Suprapubic skin (tissue), 4 donors: ENCODE data around the gene CES2. TPM values are rescaled to one million over a fixed set of nuclear protein-coding genes. Genes with fewer than 3 reads are reported as not detected.

Source experiments
- DNase-seq, 2 donors: peaks; one replicate each; pipeline ENCODE4 v3.0.0-alpha.2; 2019; ENCODE audit warnings: low spot score in 2 of 2
- H3K27ac ChIP-seq: fragments of 200-600 bp; sonication (generic); one replicate; pipeline ENCODE4 v1.5.1; 2019
- H3K27me3 ChIP-seq: fragments of 200-600 bp; sonication (generic); one replicate; pipeline ENCODE4 v1.5.1; 2019
- H3K36me3 ChIP-seq: fragments of 200-600 bp; sonication (generic); one replicate; pipeline ENCODE4 v1.5.1; 2019
- H3K4me1 ChIP-seq: fragments of 200-600 bp; sonication (generic); one replicate; pipeline ENCODE4 v1.5.1; 2019
- H3K4me3 ChIP-seq: fragments of 200-600 bp; sonication (generic); one replicate; pipeline ENCODE4 v1.5.1; 2019; ENCODE audit warnings: mild to moderate bottlenecking
- H3K9me3 ChIP-seq: fragments of 200-600 bp; sonication (generic); one replicate; pipeline ENCODE4 v1.5.1; 2019
- EP300 ChIP-seq: sonication (generic); formaldehyde crosslinking; IDR thresholded peaks from one replicate; pipeline ENCODE4 v1.6.1; 2017; ENCODE audit warnings: antibody characterized with exemption
- POLR2A ChIP-seq, 2 donors: fragments of 450-650 bp; IDR thresholded peaks; one replicate each; pipeline ENCODE4 v1.6.1; 2017; ENCODE audit warnings: antibody characterized with exemption in 2 of 2, mild to moderate bottlenecking in 2 of 2, moderate library complexity in 2 of 2
- POLR2AphosphoS5 ChIP-seq, 3 donors: sonication (generic); formaldehyde crosslinking; IDR thresholded peaks; one replicate each; pipeline ENCODE4 v1.6.1; 2017; ENCODE audit warnings: antibody characterized with exemption in 3 of 3
- WGBS: methylation state at CpG from one replicate; pipeline ENCODE4 v1.1.5; 2018; 5-methylcytosine and 5-hydroxymethylcytosine counted together
- total RNA-seq, 4 donors: library from RNA; depleted of rRNA; stranded (reverse); fragments of >200 nt; gene quantifications; one replicate each; pipeline ENCODE4 v1.1.0, GENCODE V29; 2016
- TF ChIP-seq, protein P1 (sequence below), 2 donors: fragments of 200-600 bp in 1 of 2; fragments of 450-650 bp in 1 of 2; sonication (generic) in 1 of 2; IDR thresholded peaks; one replicate each; pipeline ENCODE4 v1.5.1; 2016 to 2019; ENCODE audit warnings: antibody characterized with exemption in 2 of 2, mild to moderate bottlenecking in 1 of 2, moderate library complexity in 1 of 2

Gene CES2
- total RNA-seq, 4 donors from 2014 or later: 33.6 to 56.0 (median 42.3) TPM

DNA sequence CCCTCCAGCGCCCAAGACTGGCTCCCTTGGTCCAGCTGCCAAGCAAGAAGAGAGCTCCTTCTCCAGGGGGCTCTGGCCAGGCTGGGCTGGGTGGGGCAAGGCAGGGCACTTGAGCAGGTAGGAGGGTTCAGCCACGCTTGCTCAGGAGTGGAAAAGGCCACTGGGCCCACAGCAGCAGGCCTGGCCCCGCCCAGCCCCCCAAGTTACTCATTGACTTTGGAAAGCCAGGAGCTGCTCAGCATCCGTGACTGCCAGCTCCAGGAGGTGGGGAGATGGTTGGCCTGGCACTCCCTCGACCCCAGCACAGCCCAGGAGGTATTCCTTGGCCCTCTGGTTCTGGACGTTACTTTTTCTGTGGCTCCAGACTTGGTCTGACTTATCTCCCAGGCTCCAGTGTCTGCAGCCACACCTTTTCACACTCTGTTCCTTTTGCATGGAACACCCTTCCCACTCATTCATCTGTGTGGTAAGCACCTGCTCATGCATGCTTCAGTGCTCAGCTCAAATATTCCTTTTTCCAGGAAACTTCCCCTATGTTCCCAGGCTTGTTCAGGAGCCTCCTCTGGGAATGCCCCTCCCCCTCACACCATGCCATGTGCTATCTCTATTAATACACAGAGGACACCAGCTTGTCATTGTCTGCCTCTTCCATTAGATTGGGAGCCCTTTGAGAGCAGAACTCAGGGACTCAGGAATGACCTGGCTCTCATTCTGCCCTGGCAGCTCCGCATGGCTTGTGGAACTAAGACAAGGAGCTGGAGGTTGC, 16.3 kb upstream of the CES2 start, which contains the start of gene CDH16:
Gene CDH16, minus strand, starts transcription at position 83 of the 766 bp plus-strand sequence. CDS start 820 bp downstream, outside the sequence.
- peaks cover 5% of the 10 kb centered on the region for H3K4me1 ChIP-seq
- no peak for DNase-seq
- no peaks in the 10 kb centered on the region for H3K9me3 ChIP-seq
- H3K27me3 ChIP-seq: peaks cover 20% of the 10 kb centered on the region
- TF ChIP-seq POLR2A (IDR thresholded peaks at IDR 0.05): no peak
- no peak for TF ChIP-seq POLR2AphosphoS5 (IDR thresholded peaks at IDR 0.05)
- no peak for TF ChIP-seq EP300
- TF ChIP-seq, protein P1, sequence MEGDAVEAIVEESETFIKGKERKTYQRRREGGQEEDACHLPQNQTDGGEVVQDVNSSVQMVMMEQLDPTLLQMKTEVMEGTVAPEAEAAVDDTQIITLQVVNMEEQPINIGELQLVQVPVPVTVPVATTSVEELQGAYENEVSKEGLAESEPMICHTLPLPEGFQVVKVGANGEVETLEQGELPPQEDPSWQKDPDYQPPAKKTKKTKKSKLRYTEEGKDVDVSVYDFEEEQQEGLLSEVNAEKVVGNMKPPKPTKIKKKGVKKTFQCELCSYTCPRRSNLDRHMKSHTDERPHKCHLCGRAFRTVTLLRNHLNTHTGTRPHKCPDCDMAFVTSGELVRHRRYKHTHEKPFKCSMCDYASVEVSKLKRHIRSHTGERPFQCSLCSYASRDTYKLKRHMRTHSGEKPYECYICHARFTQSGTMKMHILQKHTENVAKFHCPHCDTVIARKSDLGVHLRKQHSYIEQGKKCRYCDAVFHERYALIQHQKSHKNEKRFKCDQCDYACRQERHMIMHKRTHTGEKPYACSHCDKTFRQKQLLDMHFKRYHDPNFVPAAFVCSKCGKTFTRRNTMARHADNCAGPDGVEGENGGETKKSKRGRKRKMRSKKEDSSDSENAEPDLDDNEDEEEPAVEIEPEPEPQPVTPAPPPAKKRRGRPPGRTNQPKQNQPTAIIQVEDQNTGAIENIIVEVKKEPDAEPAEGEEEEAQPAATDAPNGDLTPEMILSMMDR (IDR thresholded peaks at IDR 0.05): no peak
- no peak within 1 kb of the TSS for H3K4me3 ChIP-seq
- no peak within 1 kb of the TSS for H3K27ac ChIP-seq
- H3K36me3 ChIP-seq: no peaks in the 10 kb centered on the region
- WGBS: 64% methylated on average over 4 of the region's 7 CpGs

- Histone ChIP-seq H3K36me3 (no peaks in the 10 kb centered on the region), H3K4me1 (peaks cover 8% of the 10 kb centered on the region), H3K9me3 (no peaks in the 10 kb centered on the region), H3K27me3 (peaks cover 27% of the 10 kb centered on the region), H3K27ac (no peak overlapping the region), H3K4me3 (no peak overlapping the region)
- TF ChIP-seq POLR2AphosphoS5 (IDR thresholded peaks at IDR 0.05) (no peak), EP300 (no peak), POLR2A (IDR thresholded peaks at IDR 0.05) (no peak)
- TF ChIP-seq, protein P1 (IDR thresholded peaks at IDR 0.05): no peak
- 74% methylated on average over 3 of the region's 5 CpGs for WGBS
- DNase-seq: no peak
Observed at GRCh38 chr16:66919569-66920298, 15.6 kb upstream of the CES2 start.

- Histone ChIP-seq H3K27ac (no peak overlapping the region), H3K36me3 (no peaks in the 10 kb centered on the region), H3K27me3 (peaks cover 32% of the 10 kb centered on the region), H3K9me3 (no peaks in the 10 kb centered on the region), H3K4me1 (peaks cover 13% of the 10 kb centered on the region), H3K4me3 (no peak overlapping the region)
- no peak for DNase-seq
- 38% methylated on average over 2 of the region's 2 CpGs for WGBS
- TF ChIP-seq, protein P1 (IDR thresholded peaks at IDR 0.05): no peak
- no peak for TF ChIP-seq EP300
- TF ChIP-seq POLR2AphosphoS5 (IDR thresholded peaks at IDR 0.05): no peak
- TF ChIP-seq POLR2A (IDR thresholded peaks at IDR 0.05): no peak
Observed at GRCh38 chr16:66920299-66920590, 15.1 kb upstream of the CES2 start.

DNA sequence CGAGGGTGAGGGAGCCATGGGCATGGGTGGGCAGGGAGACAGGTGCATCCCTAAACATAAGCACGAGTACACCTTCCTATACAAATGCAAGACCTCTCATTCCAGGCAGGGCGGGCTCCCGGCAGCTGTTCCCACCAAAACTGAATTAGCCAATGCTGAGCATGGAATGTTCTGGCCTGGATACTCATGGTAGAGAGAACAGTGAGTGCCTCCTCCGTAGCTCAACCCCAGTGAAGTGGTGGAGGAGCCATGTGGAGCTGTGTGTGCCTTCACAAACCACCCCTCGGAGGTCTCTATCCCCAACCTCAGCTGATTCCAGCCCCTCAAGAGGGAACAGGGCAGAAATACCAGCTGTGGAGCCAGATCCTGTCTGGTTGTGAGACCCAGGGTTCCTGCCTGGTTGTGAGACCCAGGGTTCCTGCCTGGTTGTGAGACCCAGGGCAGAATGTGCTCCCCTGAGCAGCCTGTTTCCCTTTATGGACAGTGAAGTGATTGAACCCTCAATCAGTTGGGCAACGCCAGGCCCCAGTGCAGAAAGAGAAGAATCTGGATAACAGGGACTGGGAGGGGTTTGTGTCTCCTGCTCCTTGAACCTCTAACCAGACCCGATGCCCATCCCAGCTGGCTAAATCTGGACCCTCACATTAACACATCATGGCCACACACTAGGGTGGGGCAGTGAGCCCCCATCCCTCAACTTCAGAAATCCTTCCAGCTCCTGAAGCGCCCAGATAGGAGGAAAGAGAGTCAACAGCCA, 14.2 kb upstream of the CES2 start:
- Histone ChIP-seq H3K27me3 (peaks cover 35% of the 10 kb centered on the region), H3K36me3 (no peaks in the 10 kb centered on the region), H3K4me1 (peaks cover 21% of the 10 kb centered on the region), H3K27ac (no peak overlapping the region), H3K9me3 (no peaks in the 10 kb centered on the region), H3K4me3 (no peak overlapping the region)
- DNase-seq: no peak
- TF ChIP-seq POLR2AphosphoS5 (IDR thresholded peaks at IDR 0.05) (no peak), POLR2A (IDR thresholded peaks at IDR 0.05) (no peak), EP300 (no peak)
- TF ChIP-seq, protein P1 (IDR thresholded peaks at IDR 0.05): no peak
- WGBS: 80% methylated on average over 7 of the region's 9 CpGs
